NB4 (cell line): ENCODE results near the gene WTIP.

ENCODE experiments used
- POLR2A ChIP-seq: IDR thresholded peaks from 2 replicates; pipeline ENCODE4 v1.6.1; 2011; ENCODE audit warnings: mild to moderate bottlenecking; ENCODE audit not compliant: insufficient read length; ENCODE audit errors: extremely low read depth
- TF ChIP-seq, protein P1 (sequence below): IDR thresholded peaks from one replicate; pipeline ENCODE4 v1.5.1; 2012; ENCODE audit warnings: low read depth, low read length
- TF ChIP-seq, protein P2 (sequence below): IDR thresholded peaks from 2 replicates; pipeline ENCODE4 v1.6.1; 2011; ENCODE audit warnings: low read depth, low read length

DNA sequence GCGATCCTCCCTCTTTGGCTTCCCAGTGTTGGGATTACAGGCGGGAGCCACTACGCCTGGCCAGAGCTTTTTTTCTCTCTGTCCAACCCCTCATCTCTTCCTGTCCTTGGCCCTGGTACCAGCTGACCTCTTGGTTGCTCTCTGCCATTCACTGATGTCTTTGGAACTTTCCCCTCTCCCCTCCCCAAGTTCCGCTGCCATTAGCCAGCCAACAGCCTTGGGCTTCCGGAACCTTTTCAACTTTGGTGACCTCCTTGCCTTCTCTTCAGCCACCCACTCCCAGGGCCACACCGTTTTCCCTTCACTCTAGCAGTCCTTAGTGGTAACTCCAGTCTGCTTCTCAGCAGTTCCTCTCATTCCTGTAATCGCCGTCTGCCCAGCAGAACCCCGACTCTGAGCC is 4.3 kb downstream of the WTIP start:
- TF ChIP-seq, protein P1, sequence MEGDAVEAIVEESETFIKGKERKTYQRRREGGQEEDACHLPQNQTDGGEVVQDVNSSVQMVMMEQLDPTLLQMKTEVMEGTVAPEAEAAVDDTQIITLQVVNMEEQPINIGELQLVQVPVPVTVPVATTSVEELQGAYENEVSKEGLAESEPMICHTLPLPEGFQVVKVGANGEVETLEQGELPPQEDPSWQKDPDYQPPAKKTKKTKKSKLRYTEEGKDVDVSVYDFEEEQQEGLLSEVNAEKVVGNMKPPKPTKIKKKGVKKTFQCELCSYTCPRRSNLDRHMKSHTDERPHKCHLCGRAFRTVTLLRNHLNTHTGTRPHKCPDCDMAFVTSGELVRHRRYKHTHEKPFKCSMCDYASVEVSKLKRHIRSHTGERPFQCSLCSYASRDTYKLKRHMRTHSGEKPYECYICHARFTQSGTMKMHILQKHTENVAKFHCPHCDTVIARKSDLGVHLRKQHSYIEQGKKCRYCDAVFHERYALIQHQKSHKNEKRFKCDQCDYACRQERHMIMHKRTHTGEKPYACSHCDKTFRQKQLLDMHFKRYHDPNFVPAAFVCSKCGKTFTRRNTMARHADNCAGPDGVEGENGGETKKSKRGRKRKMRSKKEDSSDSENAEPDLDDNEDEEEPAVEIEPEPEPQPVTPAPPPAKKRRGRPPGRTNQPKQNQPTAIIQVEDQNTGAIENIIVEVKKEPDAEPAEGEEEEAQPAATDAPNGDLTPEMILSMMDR, result no peak
- TF ChIP-seq POLR2A, result no peak
- TF ChIP-seq, protein P2, sequence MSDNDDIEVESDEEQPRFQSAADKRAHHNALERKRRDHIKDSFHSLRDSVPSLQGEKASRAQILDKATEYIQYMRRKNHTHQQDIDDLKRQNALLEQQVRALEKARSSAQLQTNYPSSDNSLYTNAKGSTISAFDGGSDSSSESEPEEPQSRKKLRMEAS, result no peak
